SJCRH30 (cell line): ENCODE measurements around the gene LMNTD2. TPM values are rescaled to one million over a fixed set of nuclear protein-coding genes. Genes with fewer than 3 reads are reported as not detected.

Experiments used
- DNase-seq, 2 experiments: peaks; one replicate each; pipeline ENCODE4 v3.0.0-alpha.2; 2015 to 2020
- H3K27ac ChIP-seq: fragments of 250-450 bp; sonication (Bioruptor Pico); 2 replicates; pipeline ENCODE4 v1.5.1; 2020; ENCODE audit warnings: mild to moderate bottlenecking, moderate library complexity
- H3K27me3 ChIP-seq: fragments of 250-450 bp; sonication (Bioruptor Pico); 2 replicates; pipeline ENCODE4 v1.5.1; 2020; ENCODE audit warnings: mild to moderate bottlenecking, moderate library complexity
- H3K36me3 ChIP-seq: fragments of 250-450 bp; sonication (Bioruptor Pico); 2 replicates; pipeline ENCODE4 v1.5.1; 2020; ENCODE audit warnings: mild to moderate bottlenecking, moderate library complexity
- H3K4me1 ChIP-seq: fragments of 250-450 bp; sonication (Bioruptor Pico); 2 replicates; pipeline ENCODE4 v1.5.1; 2020; ENCODE audit warnings: mild to moderate bottlenecking, moderate library complexity
- H3K4me3 ChIP-seq: fragments of 250-450 bp; sonication (Bioruptor Pico); 2 replicates; pipeline ENCODE4 v1.5.1; 2020; ENCODE audit warnings: mild to moderate bottlenecking, moderate library complexity
- H3K9me3 ChIP-seq: fragments of 250-450 bp; sonication (Bioruptor Pico); replicated peaks from 2 replicates; pipeline ENCODE4 v1.5.1; 2020; ENCODE audit warnings: mild to moderate bottlenecking, moderate library complexity
- total RNA-seq: library from RNA; depleted of rRNA; stranded (reverse); fragments of >200 nt; shearing (Covaris generic); gene quantifications from 2 replicates; pipeline ENCODE4 v1.2.3, GENCODE V29; 2014

LMNTD2 gene
- total RNA-seq, 1 experiment from 2014 or later: 0.51 TPM

DNA sequence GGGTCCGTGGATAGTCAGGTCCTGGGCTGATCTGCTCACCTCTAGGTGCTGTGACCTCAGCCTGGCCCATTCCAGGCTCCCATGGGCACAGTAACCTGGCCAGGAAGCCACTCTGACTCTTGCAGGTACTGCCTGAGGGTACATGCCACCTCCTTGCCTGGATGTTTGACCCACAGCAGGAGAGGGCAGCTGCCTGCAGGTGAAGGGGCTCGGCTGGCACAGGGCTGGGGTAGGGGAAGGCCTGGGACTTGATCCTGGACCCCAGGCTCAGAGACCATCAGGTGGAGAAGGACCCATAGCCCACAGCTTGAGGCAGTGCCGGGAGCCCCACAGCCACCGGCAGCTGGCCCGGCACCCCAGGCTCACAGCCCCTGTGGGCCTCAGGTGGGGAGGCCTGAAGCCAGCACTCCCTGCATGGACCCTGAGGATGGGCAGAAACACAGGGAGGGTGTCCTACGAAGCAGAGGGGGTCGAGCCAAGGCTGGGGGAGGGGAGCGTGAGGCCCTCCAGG lies 20.5 kb downstream of the LMNTD2 start:
- no peak for DNase-seq
- H3K9me3 ChIP-seq: no peaks in the 10 kb centered on the region
- H3K4me3 ChIP-seq: no peak overlapping the region
- no peaks in the 10 kb centered on the region for H3K27me3 ChIP-seq
- H3K4me1 ChIP-seq: no peaks in the 10 kb centered on the region
- no peaks in the 10 kb centered on the region for H3K36me3 ChIP-seq
- no peak overlapping the region for H3K27ac ChIP-seq

DNA sequence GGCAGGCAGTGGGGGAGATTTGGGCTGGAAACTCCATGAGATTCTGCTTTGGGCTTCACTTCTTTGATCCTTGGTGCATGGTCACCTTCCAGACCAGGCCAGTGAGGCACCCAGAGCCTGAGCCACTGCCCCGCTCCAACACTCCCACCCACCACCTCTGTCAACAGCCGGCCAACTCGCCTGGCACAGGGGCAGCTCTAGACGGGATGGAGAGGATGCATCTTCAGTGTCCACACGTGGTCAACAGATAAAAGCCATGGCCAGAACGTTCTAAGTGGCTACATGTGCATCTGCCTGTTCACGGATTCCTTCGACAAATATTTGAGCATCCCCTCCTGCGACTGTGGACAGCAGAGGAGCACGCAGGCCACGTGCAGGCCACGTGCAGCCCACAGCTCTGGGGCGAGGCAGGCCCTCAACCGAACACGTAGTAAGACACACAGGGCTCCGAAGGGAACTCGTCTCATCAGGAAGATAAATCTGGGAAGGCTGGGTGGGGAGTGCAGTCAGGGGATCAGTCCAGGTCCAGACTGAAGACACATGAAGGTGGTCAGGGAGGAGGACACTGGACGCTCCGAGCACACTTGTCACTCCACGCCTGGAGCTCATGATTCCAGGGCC lies 22.0 kb downstream of the LMNTD2 start:
- no peaks in the 10 kb centered on the region for H3K9me3 ChIP-seq
- no peak overlapping the region for H3K4me3 ChIP-seq
- peaks cover under 1% of the 10 kb centered on the region for H3K36me3 ChIP-seq
- no peak overlapping the region for H3K27ac ChIP-seq
- no peaks in the 10 kb centered on the region for H3K27me3 ChIP-seq
- DNase-seq: peak in 1 of 2 experiments; percentile 2
- no peaks in the 10 kb centered on the region for H3K4me1 ChIP-seq

DNA sequence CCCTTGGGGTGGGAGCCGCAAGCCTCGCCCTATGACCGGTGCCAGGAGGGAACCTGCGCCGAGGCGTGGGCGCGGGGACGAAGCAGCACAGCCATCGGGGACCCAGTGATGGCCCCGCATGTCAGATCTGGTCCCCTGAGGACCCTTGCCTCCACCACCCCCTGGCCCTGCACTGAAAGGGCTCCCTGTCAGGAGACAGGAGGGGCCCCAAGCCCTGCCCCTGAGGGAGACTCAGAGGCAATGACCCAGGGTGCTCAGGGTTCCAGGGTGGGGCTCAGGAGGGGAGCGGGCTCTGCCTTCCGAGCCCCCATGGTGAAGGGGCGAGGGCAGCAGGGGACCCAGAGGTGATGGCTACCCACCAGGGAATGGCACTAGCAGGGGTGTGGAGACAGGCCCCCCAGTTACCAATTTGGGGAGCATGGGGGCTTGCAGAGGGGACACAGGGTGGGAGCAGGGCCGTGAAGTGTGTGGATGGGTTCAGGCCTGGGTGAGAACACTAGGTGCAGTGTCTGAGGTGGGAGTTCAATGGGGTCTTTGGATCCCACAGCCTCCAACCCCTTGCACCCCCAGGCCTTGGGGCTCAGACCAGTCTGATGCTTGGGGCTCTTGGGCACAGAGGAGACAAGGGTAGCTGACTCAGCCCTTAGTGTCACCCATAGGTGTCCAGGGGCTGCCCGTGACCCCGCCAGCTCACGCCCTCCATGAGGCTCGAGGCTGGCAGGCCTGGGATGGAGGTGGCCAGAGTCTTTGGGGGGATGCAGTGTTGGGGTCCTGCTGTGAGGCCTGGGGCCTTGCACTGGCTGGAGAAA lies 22.7 kb downstream of the LMNTD2 start:
- DNase-seq: peak in 1 of 2 experiments; percentile 1
- Histone ChIP-seq H3K4me1 (no peaks in the 10 kb centered on the region), H3K9me3 (no peaks in the 10 kb centered on the region), H3K27me3 (no peaks in the 10 kb centered on the region), H3K27ac (no peak overlapping the region), H3K4me3 (no peak overlapping the region), H3K36me3 (peaks cover 4% of the 10 kb centered on the region)

DNA sequence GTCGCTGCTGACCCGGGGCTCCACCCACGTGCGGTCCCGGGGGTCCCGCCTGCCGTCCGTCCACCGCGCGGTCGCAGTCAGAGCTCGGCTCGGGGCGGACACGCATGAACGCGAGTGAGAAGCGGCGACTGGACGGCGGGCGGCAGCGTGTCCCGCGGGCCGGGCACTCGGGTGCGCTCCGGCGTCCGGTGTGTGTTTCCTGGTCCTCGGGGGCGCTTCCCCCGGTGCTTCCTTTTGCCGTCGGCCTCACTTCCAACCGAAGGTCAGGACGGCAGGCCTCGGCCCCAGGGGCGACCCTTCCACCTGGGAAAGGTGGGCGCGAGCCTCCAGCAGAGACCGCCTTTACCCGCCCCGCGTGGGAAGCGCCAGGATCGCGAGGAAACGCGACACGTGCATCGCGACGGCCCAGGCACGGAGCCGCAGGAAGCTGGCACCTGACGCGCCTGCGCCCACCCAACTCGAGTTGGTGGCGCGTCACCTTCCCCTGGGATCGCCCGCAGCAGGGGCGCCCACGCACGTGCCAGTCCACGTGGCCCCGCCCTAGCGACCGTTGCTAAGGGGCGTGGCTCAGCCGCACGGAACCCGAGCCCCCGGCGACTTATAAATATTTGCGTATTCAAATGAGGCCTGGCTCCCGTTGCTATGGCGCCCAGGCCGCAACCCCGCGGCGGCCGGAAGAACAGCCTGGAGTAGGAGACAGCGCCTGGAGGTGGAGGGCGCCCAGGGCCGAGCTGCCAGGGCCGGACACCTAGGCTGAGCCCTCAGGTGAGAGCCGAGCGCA lies 23.5 kb downstream of the LMNTD2 start, which contains the start of gene LRRC56:
LRRC56 (plus strand) TSS at position 687 of the 781 bp plus-strand sequence. CDS start 3,158 bp downstream, outside the sequence.
- Histone ChIP-seq H3K36me3 (peaks cover 11% of the 10 kb centered on the region), H3K4me1 (no peaks in the 10 kb centered on the region), H3K27me3 (no peaks in the 10 kb centered on the region), H3K27ac (no peak within 1 kb of the TSS), H3K9me3 (no peaks in the 10 kb centered on the region), H3K4me3 (no peak within 1 kb of the TSS; the same call in 1 of the 2 replicates)
- peak; percentile 50 for DNase-seq

GRCh38 chr11:535519-536454 lies 24.8 kb downstream of the LMNTD2 start, which contains the start of gene HRAS:
Gene HRAS, minus strand, starts transcription at chr11:535576.
- Histone ChIP-seq H3K27ac (peak within 1 kb of the TSS; percentile 20; the same call in 1 of the 2 replicates), H3K27me3 (no peaks in the 10 kb centered on the region), H3K4me3 (peak within 1 kb of the TSS; percentile 79), H3K9me3 (no peaks in the 10 kb centered on the region), H3K4me1 (no peaks in the 10 kb centered on the region), H3K36me3 (peaks cover 12% of the 10 kb centered on the region)
- DNase-seq: peak; percentile 91 to 94

- no peak for DNase-seq
- no peaks in the 10 kb centered on the region for H3K4me1 ChIP-seq
- peak overlapping the region; percentile 79 for H3K4me3 ChIP-seq
- H3K36me3 ChIP-seq: peaks cover 12% of the 10 kb centered on the region
- H3K27ac ChIP-seq: no peak overlapping the region
- H3K27me3 ChIP-seq: no peaks in the 10 kb centered on the region
- H3K9me3 ChIP-seq: no peaks in the 10 kb centered on the region
Observed at GRCh38 chr11:535210-535518, 25.4 kb downstream of the LMNTD2 start.

GRCh38 chr11:534396-535209 lies 25.9 kb downstream of the LMNTD2 start:
- peaks cover 12% of the 10 kb centered on the region for H3K36me3 ChIP-seq
- no peaks in the 10 kb centered on the region for H3K27me3 ChIP-seq
- DNase-seq: peak in 1 of 2 experiments; percentile 35
- no peak overlapping the region for H3K27ac ChIP-seq
- H3K4me1 ChIP-seq: peaks cover 2% of the 10 kb centered on the region
- no peaks in the 10 kb centered on the region for H3K9me3 ChIP-seq
- H3K4me3 ChIP-seq: peak overlapping the region; percentile 79

DNA sequence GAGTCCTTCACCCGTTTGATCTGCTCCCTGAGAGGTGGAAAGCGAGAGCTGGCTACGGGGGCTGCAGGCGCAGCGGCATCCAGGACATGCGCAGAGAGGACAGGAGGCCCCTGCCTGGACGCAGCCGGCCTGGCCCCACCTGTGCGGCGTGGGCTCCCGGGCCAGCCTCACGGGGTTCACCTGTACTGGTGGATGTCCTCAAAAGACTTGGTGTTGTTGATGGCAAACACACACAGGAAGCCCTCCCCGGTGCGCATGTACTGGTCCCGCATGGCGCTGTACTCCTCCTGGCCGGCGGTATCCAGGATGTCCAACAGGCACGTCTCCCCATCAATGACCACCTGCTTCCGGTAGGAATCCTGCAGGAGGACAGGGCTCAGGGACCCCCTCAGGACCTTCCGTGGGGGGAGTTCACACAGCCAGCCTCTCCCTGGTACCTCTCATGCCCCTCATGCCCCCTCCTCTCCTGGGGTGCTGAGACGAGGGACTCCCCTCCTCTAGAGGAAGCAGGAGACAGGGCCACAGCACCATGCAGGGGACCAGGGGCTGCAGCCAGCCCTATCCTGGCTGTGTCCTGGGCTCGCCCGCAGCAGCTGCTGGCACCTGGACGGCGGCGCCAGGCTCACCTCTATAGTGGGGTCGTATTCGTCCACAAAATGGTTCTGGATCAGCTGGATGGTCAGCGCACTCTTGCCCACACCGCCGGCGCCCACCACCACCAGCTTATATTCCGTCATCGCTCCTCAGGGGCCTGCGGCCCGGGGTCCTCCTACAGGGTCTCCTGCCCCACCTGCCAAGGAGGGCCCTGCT lies 26.7 kb downstream of the LMNTD2 start:
- H3K27ac ChIP-seq: no peak overlapping the region
- no peaks in the 10 kb centered on the region for H3K27me3 ChIP-seq
- H3K4me1 ChIP-seq: peaks cover 10% of the 10 kb centered on the region
- H3K36me3 ChIP-seq: peaks cover 12% of the 10 kb centered on the region
- no peak for DNase-seq
- no peaks in the 10 kb centered on the region for H3K9me3 ChIP-seq
- H3K4me3 ChIP-seq: no peak overlapping the region; the same call in 1 of the 2 replicates

DNA sequence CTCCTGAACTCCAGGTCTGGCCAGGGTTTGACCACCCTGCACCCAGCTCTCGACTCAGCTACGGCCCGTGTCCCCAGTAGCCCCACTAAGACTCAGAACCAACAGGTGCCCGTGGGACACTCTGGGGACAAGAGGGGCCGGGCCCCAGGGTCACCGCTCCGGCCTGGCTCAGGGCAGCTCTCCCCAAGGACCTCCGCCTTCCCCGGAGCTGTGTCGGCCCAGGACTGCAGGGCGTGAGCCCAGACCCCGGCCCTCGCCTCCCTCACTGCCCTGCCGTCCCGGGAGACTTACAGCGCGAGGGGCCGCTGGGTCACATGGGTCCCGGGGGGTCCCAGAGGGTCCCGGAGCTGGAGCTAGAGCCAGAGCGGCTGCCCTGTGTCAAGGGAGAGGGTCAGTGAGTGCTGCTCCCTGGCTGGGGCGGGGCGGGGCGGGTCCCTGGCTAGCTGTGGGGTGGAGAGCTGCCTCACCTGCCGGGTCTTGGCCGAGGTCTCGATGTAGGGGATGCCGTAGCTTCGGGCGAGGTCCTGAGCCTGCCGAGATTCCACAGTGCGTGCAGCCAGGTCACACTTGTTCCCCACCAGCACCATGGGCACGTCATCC lies 27.5 kb downstream of the LMNTD2 start:
- Histone ChIP-seq H3K27ac (no peak overlapping the region), H3K36me3 (peaks cover 12% of the 10 kb centered on the region), H3K9me3 (no peaks in the 10 kb centered on the region), H3K27me3 (no peaks in the 10 kb centered on the region), H3K4me3 (no peak overlapping the region), H3K4me1 (peaks cover 16% of the 10 kb centered on the region)
- no peak for DNase-seq

- Histone ChIP-seq H3K27ac (no peak overlapping the region), H3K36me3 (peaks cover 12% of the 10 kb centered on the region), H3K27me3 (no peaks in the 10 kb centered on the region), H3K9me3 (no peaks in the 10 kb centered on the region), H3K4me3 (no peak overlapping the region), H3K4me1 (peaks cover 17% of the 10 kb centered on the region)
- DNase-seq: no peak
Observed at GRCh38 chr11:532527-532985, 28.0 kb downstream of the LMNTD2 start.

GRCh38 chr11:531919-532526 lies 28.5 kb downstream of the LMNTD2 start:
- no peak overlapping the region for H3K4me3 ChIP-seq
- H3K27ac ChIP-seq: no peak overlapping the region
- no peak for DNase-seq
- H3K4me1 ChIP-seq: peaks cover 17% of the 10 kb centered on the region
- H3K36me3 ChIP-seq: peaks cover 12% of the 10 kb centered on the region
- no peaks in the 10 kb centered on the region for H3K27me3 ChIP-seq
- no peaks in the 10 kb centered on the region for H3K9me3 ChIP-seq
